ENCODE results near the gene NTM. TPM values are rescaled to one million over a fixed set of nuclear protein-coding genes. Genes with fewer than 3 reads are reported as not detected.

NTM gene
- total and polyA plus RNA-seq, 2 donors (not counting 3 experiments of a cell fraction or from before 2014, with no cell fraction given): 1.00 to 1.1 TPM

- ChIA-PET POLR2A (no interaction called here), CTCF (no interaction called here)
- no peak for DNase-seq (ENCODE audit: low read depth, low spot score)
- H3K4me3 ChIP-seq (replicated peaks in 1 of 3; ENCODE audit: insufficient read depth in 1 of 3, low read depth in 1 of 3, low read length in 3 of 3): no peak overlapping the region
- H3K9ac ChIP-seq (replicated peaks; ENCODE audit: extremely low read depth, insufficient read depth, low read length): no peak overlapping the region
- no peaks in the 10 kb centered on the region for H3K36me3 ChIP-seq (ENCODE audit: control insufficient read depth in 2 of 2, extremely low read depth in 1 of 2, insufficient read depth in 2 of 2, low read length in 2 of 2)
- H3K27ac ChIP-seq (ENCODE audit: insufficient read depth, low read depth, low read length): no peak overlapping the region
- H3K9me3 ChIP-seq (replicated peaks; ENCODE audit: control insufficient read depth, insufficient read depth, low read length): no peaks in the 10 kb centered on the region
- H3K79me2 ChIP-seq (ENCODE audit: control insufficient read depth, insufficient read depth, low read length): no peaks in the 10 kb centered on the region
- intact Hi-C loops (cut with micrococcal nuclease): no loop called here
- FAIRE-seq: no peak
- no peaks in the 10 kb centered on the region for H3K9me1 ChIP-seq (replicated peaks; ENCODE audit: control insufficient read depth, extremely low read depth, insufficient read depth, low read length)
- H3K27me3 ChIP-seq (ENCODE audit: control insufficient read depth in 2 of 2, insufficient read depth in 2 of 2, low read length in 2 of 2): no peaks in the 10 kb centered on the region
- BruUV-seq (replicated peaks): no TSS peak
- no peaks in the 10 kb centered on the region for H4K20me1 ChIP-seq (replicated peaks; ENCODE audit: control insufficient read depth, extremely low read depth, insufficient read depth, low read length)
- dilution Hi-C loops (cut with MboI; ENCODE audit: extremely low pct_ligation_motif_present, low sequenced_read_pairs): no loop called here
- no peak for TF ChIP-seq POLR2A (IDR thresholded peaks at IDR 0.05; ENCODE audit: low read depth, low read length)
- TF ChIP-seq MYC (IDR thresholded peaks at IDR 0.05; ENCODE audit: low read depth, low read length): no peak
- TF ChIP-seq CTCF (IDR thresholded peaks at IDR 0.05; ENCODE audit: extremely low read depth in 1 of 2, insufficient read depth in 1 of 2, low read depth in 1 of 2, low read length in 2 of 2): no peak
- no peak for TF ChIP-seq JUN (IDR thresholded peaks at IDR 0.05; ENCODE audit: borderline replicate concordance, insufficient read depth, insufficient read length, low read depth)
- TF ChIP-seq GATA2 (IDR thresholded peaks at IDR 0.05; ENCODE audit: insufficient read depth, insufficient read length, low read depth, low read length): no peak
- TF ChIP-seq FOS (IDR thresholded peaks at IDR 0.05; ENCODE audit: borderline replicate concordance, insufficient read depth, low read length): no peak
- no peak for TF ChIP-seq MAX (IDR thresholded peaks at IDR 0.05; ENCODE audit: insufficient read depth, insufficient read length)
- no peak for TF ChIP-seq POLR2AphosphoS5 (IDR thresholded peaks at IDR 0.05; ENCODE audit: insufficient read depth, low read depth, low read length)
- TF ChIP-seq EZH2 (IDR thresholded peaks at IDR 0.05; ENCODE audit: borderline replicate concordance, low read depth, low read length, severe bottlenecking): no peak
- H3K4me2 ChIP-seq (ENCODE audit: insufficient read depth, low read length): no peak overlapping the region
- H2AFZ ChIP-seq (ENCODE audit: low read depth, low read length): no peak overlapping the region
- no peaks in the 10 kb centered on the region for H3K4me1 ChIP-seq (ENCODE audit: control insufficient read depth, extremely low read depth, insufficient read depth, low read length)
These were observed 165.7 kb downstream of the NTM start for GRCh38 chr11:131536159-131536558.

Data from endothelial cell of umbilical vein (primary cell).